HFF-Myc (cell line): ENCODE data around the gene WDR59.

Experiments
- DNase-seq: peaks from one replicate; pipeline ENCODE4 v3.0.0-alpha.2; 2011; ENCODE audit warnings: low read depth; ENCODE audit errors: extremely low read depth
- H3K4me3 ChIP-seq: replicated peaks from 2 replicates; pipeline ENCODE4 v1.5.1; 2011; ENCODE audit warnings: low read depth, mild to moderate bottlenecking, control low read depth, low read length
- CTCF ChIP-seq: IDR thresholded peaks from 2 replicates; pipeline ENCODE4 v1.5.1; 2012; ENCODE audit warnings: mild to moderate bottlenecking, low read depth, low read length, control low read depth; ENCODE audit errors: missing control alignments

WDR59 gene

GRCh38 chr16:74888232-74888862 is 96.6 kb downstream of the WDR59 start:
- TF ChIP-seq CTCF: no peak
- no peak for DNase-seq
- no peak overlapping the region for H3K4me3 ChIP-seq

GRCh38 chr16:74887084-74887483 is 97.8 kb downstream of the WDR59 start:
- TF ChIP-seq CTCF: no peak
- DNase-seq: no peak
- no peak overlapping the region for H3K4me3 ChIP-seq

GRCh38 chr16:74877706-74878105 is 107.2 kb downstream of the WDR59 start:
- TF ChIP-seq CTCF: no peak
- DNase-seq: no peak
- H3K4me3 ChIP-seq: no peak overlapping the region

GRCh38 chr16:74874912-74875546 is 109.9 kb downstream of the WDR59 start:
- TF ChIP-seq CTCF: no peak
- H3K4me3 ChIP-seq: no peak overlapping the region
- DNase-seq: no peak

- no peak for DNase-seq
- no peak for TF ChIP-seq CTCF
- H3K4me3 ChIP-seq: no peak overlapping the region
Observed at GRCh38 chr16:74874123-74874522, 110.8 kb downstream of the WDR59 start.

- DNase-seq: no peak
- TF ChIP-seq CTCF: no peak
- H3K4me3 ChIP-seq: no peak overlapping the region
Observed at GRCh38 chr16:74872302-74872701, 112.6 kb downstream of the WDR59 start.

- no peak overlapping the region for H3K4me3 ChIP-seq
- TF ChIP-seq CTCF: no peak
- DNase-seq: no peak
Observed at GRCh38 chr16:74871608-74872007, 113.3 kb downstream of the WDR59 start.
